Measurements from ENCODE around the gene SERPINA4. TPM values are rescaled to one million over a fixed set of nuclear protein-coding genes. Genes with fewer than 3 reads are reported as not detected.

SERPINA4 gene
- total and polyA plus RNA-seq, 2 experiments from 2014 or later: not detected

DNA sequence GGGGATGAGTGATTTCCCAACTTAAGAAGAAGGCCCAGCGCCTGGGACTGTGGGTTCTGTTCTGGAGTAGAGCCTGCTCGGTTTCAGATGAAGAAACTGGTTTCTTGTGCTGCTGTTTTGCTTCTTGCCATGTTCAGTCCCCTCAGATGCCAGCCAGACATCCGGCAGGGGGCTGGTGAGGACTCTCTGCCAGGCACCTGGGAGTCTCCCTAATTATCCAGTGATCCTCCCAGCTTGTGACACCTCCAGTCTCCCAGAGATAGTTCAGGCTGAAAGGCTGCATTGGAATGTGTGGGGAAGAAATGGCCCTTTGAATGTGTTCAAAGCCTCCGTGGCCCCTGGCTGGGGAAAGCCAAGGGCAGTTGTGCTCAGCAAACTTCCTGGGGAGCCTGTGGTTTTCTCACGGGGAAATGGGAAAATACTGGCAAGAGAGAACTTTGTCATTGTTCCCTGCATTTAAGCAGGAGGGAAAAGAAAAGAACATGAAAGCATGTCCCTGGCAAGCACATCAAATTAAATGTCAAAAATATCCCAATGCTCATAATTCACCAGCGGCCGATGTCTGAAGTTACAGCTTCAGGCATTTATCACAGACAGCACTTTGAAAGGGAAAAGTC, 43.5 kb upstream of the SERPINA4 start:
- Histone ChIP-seq H3K27ac (ENCODE audit: low read depth) (no peak overlapping the region), H3K9me2 (ENCODE audit: insufficient read depth) (peaks cover 9% of the 10 kb centered on the region), H3K36me3 (ENCODE audit: insufficient read depth) (no peaks in the 10 kb centered on the region), H3K79me2 (replicated peaks; ENCODE audit: insufficient read depth) (no peaks in the 10 kb centered on the region), H4K20me1 (replicated peaks; ENCODE audit: insufficient read depth) (no peaks in the 10 kb centered on the region), H2AFZ (peak overlapping the region; percentile 38; the same call in 1 of the 2 replicates), H3K4me3 (no peak overlapping the region), H3K27me3 (ENCODE audit: insufficient read depth) (no peaks in the 10 kb centered on the region), H3F3A (replicated peaks; ENCODE audit: low read depth) (no peaks in the 10 kb centered on the region), H3K4me2 (no peak overlapping the region), H3K4me1 (ENCODE audit: insufficient read depth) (no peaks in the 10 kb centered on the region; the same call in 1 of the 2 replicates)
- TF ChIP-seq ZNF114 (CRISPR knock-in tag; IDR thresholded peaks at IDR 0.05): no peak
- TF ChIP-seq, protein P1, sequence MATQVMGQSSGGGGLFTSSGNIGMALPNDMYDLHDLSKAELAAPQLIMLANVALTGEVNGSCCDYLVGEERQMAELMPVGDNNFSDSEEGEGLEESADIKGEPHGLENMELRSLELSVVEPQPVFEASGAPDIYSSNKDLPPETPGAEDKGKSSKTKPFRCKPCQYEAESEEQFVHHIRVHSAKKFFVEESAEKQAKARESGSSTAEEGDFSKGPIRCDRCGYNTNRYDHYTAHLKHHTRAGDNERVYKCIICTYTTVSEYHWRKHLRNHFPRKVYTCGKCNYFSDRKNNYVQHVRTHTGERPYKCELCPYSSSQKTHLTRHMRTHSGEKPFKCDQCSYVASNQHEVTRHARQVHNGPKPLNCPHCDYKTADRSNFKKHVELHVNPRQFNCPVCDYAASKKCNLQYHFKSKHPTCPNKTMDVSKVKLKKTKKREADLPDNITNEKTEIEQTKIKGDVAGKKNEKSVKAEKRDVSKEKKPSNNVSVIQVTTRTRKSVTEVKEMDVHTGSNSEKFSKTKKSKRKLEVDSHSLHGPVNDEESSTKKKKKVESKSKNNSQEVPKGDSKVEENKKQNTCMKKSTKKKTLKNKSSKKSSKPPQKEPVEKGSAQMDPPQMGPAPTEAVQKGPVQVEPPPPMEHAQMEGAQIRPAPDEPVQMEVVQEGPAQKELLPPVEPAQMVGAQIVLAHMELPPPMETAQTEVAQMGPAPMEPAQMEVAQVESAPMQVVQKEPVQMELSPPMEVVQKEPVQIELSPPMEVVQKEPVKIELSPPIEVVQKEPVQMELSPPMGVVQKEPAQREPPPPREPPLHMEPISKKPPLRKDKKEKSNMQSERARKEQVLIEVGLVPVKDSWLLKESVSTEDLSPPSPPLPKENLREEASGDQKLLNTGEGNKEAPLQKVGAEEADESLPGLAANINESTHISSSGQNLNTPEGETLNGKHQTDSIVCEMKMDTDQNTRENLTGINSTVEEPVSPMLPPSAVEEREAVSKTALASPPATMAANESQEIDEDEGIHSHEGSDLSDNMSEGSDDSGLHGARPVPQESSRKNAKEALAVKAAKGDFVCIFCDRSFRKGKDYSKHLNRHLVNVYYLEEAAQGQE (IDR thresholded peaks at IDR 0.05; ENCODE audit: unreplicated experiment): no peak
- TF ChIP-seq, protein P2, sequence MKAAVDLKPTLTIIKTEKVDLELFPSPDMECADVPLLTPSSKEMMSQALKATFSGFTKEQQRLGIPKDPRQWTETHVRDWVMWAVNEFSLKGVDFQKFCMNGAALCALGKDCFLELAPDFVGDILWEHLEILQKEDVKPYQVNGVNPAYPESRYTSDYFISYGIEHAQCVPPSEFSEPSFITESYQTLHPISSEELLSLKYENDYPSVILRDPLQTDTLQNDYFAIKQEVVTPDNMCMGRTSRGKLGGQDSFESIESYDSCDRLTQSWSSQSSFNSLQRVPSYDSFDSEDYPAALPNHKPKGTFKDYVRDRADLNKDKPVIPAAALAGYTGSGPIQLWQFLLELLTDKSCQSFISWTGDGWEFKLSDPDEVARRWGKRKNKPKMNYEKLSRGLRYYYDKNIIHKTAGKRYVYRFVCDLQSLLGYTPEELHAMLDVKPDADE (IDR thresholded peaks at IDR 0.05): no peak
- TF ChIP-seq ZNF331 (CRISPR knock-in tag; IDR thresholded peaks at IDR 0.05; ENCODE audit: low read depth): no peak
- TF ChIP-seq, protein P3, sequence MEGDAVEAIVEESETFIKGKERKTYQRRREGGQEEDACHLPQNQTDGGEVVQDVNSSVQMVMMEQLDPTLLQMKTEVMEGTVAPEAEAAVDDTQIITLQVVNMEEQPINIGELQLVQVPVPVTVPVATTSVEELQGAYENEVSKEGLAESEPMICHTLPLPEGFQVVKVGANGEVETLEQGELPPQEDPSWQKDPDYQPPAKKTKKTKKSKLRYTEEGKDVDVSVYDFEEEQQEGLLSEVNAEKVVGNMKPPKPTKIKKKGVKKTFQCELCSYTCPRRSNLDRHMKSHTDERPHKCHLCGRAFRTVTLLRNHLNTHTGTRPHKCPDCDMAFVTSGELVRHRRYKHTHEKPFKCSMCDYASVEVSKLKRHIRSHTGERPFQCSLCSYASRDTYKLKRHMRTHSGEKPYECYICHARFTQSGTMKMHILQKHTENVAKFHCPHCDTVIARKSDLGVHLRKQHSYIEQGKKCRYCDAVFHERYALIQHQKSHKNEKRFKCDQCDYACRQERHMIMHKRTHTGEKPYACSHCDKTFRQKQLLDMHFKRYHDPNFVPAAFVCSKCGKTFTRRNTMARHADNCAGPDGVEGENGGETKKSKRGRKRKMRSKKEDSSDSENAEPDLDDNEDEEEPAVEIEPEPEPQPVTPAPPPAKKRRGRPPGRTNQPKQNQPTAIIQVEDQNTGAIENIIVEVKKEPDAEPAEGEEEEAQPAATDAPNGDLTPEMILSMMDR (conservative IDR thresholded peaks at IDR 0.05; ENCODE audit: low read depth in 2 of 2): no peak
- TF ChIP-seq, protein P4, sequence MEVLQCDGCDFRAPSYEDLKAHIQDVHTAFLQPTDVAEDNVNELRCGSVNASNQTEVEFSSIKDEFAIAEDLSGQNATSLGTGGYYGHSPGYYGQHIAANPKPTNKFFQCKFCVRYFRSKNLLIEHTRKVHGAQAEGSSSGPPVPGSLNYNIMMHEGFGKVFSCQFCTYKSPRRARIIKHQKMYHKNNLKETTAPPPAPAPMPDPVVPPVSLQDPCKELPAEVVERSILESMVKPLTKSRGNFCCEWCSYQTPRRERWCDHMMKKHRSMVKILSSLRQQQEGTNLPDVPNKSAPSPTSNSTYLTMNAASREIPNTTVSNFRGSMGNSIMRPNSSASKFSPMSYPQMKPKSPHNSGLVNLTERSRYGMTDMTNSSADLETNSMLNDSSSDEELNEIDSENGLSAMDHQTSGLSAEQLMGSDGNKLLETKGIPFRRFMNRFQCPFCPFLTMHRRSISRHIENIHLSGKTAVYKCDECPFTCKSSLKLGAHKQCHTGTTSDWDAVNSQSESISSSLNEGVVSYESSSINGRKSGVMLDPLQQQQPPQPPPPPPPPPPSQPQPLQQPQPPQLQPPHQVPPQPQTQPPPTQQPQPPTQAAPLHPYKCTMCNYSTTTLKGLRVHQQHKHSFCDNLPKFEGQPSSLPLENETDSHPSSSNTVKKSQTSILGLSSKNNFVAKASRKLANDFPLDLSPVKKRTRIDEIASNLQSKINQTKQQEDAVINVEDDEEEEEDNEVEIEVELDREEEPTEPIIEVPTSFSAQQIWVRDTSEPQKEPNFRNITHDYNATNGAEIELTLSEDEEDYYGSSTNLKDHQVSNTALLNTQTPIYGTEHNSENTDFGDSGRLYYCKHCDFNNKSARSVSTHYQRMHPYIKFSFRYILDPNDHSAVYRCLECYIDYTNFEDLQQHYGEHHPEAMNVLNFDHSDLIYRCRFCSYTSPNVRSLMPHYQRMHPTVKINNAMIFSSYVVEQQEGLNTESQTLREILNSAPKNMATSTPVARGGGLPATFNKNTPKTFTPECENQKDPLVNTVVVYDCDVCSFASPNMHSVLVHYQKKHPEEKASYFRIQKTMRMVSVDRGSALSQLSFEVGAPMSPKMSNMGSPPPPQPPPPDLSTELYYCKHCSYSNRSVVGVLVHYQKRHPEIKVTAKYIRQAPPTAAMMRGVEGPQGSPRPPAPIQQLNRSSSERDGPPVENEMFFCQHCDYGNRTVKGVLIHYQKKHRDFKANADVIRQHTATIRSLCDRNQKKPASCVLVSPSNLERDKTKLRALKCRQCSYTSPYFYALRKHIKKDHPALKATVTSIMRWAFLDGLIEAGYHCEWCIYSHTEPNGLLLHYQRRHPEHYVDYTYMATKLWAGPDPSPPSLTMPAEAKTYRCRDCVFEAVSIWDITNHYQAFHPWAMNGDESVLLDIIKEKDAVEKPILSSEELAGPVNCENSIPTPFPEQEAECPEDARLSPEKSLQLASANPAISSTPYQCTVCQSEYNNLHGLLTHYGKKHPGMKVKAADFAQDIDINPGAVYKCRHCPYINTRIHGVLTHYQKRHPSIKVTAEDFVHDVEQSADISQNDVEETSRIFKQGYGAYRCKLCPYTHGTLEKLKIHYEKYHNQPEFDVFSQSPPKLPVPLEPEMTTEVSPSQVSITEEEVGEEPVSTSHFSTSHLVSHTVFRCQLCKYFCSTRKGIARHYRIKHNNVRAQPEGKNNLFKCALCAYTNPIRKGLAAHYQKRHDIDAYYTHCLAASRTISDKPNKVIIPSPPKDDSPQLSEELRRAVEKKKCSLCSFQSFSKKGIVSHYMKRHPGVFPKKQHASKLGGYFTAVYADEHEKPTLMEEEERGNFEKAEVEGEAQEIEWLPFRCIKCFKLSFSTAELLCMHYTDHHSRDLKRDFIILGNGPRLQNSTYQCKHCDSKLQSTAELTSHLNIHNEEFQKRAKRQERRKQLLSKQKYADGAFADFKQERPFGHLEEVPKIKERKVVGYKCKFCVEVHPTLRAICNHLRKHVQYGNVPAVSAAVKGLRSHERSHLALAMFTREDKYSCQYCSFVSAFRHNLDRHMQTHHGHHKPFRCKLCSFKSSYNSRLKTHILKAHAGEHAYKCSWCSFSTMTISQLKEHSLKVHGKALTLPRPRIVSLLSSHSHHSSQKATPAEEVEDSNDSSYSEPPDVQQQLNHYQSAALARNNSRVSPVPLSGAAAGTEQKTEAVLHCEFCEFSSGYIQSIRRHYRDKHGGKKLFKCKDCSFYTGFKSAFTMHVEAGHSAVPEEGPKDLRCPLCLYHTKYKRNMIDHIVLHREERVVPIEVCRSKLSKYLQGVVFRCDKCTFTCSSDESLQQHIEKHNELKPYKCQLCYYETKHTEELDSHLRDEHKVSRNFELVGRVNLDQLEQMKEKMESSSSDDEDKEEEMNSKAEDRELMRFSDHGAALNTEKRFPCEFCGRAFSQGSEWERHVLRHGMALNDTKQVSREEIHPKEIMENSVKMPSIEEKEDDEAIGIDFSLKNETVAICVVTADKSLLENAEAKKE (CRISPR knock-in tag; IDR thresholded peaks at IDR 0.05): no peak
- no peak for TF ChIP-seq EZH2 (IDR thresholded peaks at IDR 0.05; ENCODE audit: low read depth, unreplicated experiment)
- TF ChIP-seq EZH2phosphoT487 (IDR thresholded peaks at IDR 0.05; ENCODE audit: unreplicated experiment): no peak
- no peak for TF ChIP-seq STAT1 (IDR thresholded peaks at IDR 0.05; ENCODE audit: unreplicated experiment)
- TF ChIP-seq POLR2AphosphoS5 (IDR thresholded peaks at IDR 0.05; ENCODE audit: low read depth): no peak
- TF ChIP-seq JUNB (IDR thresholded peaks at IDR 0.05; ENCODE audit: unreplicated experiment): no peak
- no peak for TF ChIP-seq NANOG (IDR thresholded peaks at IDR 0.05; ENCODE audit: borderline replicate concordance)
- TF ChIP-seq CREB1 (CRISPR knock-in tag; IDR thresholded peaks at IDR 0.05; ENCODE audit: low read depth): no peak
- Mint-ChIP-seq H3K4me3 (no peak overlapping the region), H3K36me3 (ENCODE audit: low read depth) (peaks cover 15% of the 10 kb centered on the region), H3K27ac (no peak overlapping the region), H3K27me3 (ENCODE audit: insufficient read depth, low read depth, poor library complexity) (peaks cover 11% of the 10 kb centered on the region), H3K4me1 (peaks cover 12% of the 10 kb centered on the region), H3K9me3 (peaks cover 13% of the 10 kb centered on the region)
- DNase-seq (ENCODE audit: low spot score): peak; percentile 16
- ATAC-seq: peak; percentile 84

Data from GM23338 (cell line).